Suprapubic skin (tissue), 4 donors: Measurements from ENCODE around the gene GLIPR1L2.

ENCODE experiments used
- POLR2A ChIP-seq, 2 donors: fragments of 450-650 bp; IDR thresholded peaks; one replicate each; pipeline ENCODE4 v1.6.1; 2017; ENCODE audit warnings: antibody characterized with exemption in 2 of 2, mild to moderate bottlenecking in 2 of 2, moderate library complexity in 2 of 2
- POLR2AphosphoS5 ChIP-seq, 3 donors: sonication (generic); formaldehyde crosslinking; IDR thresholded peaks; one replicate each; pipeline ENCODE4 v1.6.1; 2017; ENCODE audit warnings: antibody characterized with exemption in 3 of 3

DNA sequence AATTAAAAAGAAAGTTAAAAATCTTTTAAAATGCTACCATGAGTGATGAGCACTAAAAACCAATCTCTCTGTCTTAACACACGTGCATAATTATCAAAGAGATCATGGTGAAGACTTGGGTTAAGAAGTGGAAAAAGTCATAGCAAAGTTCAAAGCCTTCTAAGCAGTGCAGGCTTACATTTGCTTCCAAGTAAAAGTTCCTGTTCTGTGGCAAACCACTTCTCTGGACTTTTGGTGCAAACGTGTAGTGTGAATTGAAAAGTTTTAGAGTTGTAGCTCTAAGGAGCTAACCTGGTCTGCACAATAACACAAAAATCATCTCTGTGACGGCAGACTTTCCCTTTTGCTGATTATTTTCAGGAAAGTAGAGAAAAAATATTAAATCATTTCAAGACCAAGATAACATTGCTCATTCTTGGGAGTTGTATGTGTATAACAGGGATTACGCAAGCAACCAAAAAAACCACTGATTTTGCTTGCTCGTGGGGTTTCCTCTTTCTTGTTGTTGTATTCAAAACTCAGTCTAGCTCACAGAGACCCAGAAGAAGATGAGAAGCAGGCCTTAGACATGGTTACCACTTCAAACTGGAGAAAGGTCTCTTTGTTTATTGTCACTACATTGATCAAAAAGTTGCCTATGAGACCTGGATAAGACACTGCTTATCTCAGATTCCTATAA, 87.4 kb downstream of the GLIPR1L2 start:
- no peak for TF ChIP-seq POLR2AphosphoS5 (IDR thresholded peaks at IDR 0.05)
- TF ChIP-seq POLR2A (IDR thresholded peaks at IDR 0.05), result no peak
